Hepatocyte (in vitro differentiated cells): Measurements from ENCODE around the gene ZNF500. TPM values are rescaled to one million over a fixed set of nuclear protein-coding genes. Genes with fewer than 3 reads are reported as not detected.

Experiments
- DNase-seq: peaks from one replicate; pipeline ENCODE4 v3.0.0-alpha.2; 2016; ENCODE audit warnings: low spot score
- H2AFZ ChIP-seq: fragments of 200-600 bp; sonication (generic); 2 replicates; pipeline ENCODE4 v1.6.0; 2016; ENCODE audit warnings: antibody characterized with exemption, mild to moderate bottlenecking
- H3K27ac ChIP-seq: fragments of 200-600 bp; sonication (generic); 2 replicates; pipeline ENCODE4 v1.5.1; 2016; ENCODE audit warnings: mild to moderate bottlenecking
- H3K27me3 ChIP-seq: fragments of 200-600 bp; sonication (generic); 2 replicates; pipeline ENCODE4 v1.6.1; 2016
- H3K36me3 ChIP-seq: fragments of 200-600 bp; sonication (generic); replicated peaks from 2 replicates; pipeline ENCODE4 v1.5.1; 2016; ENCODE audit warnings: low read depth; ENCODE audit not compliant: insufficient read depth
- H3K4me1 ChIP-seq: fragments of 200-600 bp; sonication (generic); 2 replicates; pipeline ENCODE4 v1.5.1; 2016; ENCODE audit warnings: mild to moderate bottlenecking, moderate library complexity; ENCODE audit not compliant: insufficient read depth
- H3K4me2 ChIP-seq: fragments of 200-600 bp; sonication (generic); 2 replicates; pipeline ENCODE4 v1.6.0; 2016
- H3K4me3 ChIP-seq: fragments of 200-600 bp; sonication (generic); 2 replicates; pipeline ENCODE4 v1.5.1; 2016; ENCODE audit warnings: mild to moderate bottlenecking
- H3K79me2 ChIP-seq: fragments of 200-600 bp; sonication (generic); 2 replicates; pipeline ENCODE4 v1.6.0; 2017; ENCODE audit warnings: mild to moderate bottlenecking
- H3K9me2 ChIP-seq: fragments of 200-600 bp; sonication (generic); replicated peaks from 2 replicates; pipeline ENCODE4 v1.6.0; 2017; ENCODE audit warnings: mild to moderate bottlenecking; ENCODE audit not compliant: insufficient read depth
- H3K9me3 ChIP-seq: fragments of 200-600 bp; sonication (generic); 2 replicates; pipeline ENCODE4 v1.5.1; 2016; ENCODE audit warnings: low read depth, mild to moderate bottlenecking
- H4K20me1 ChIP-seq: fragments of 200-600 bp; sonication (generic); 2 replicates; pipeline ENCODE4 v1.6.0; 2016; ENCODE audit warnings: mild to moderate bottlenecking; ENCODE audit not compliant: insufficient read depth, poor library complexity, severe bottlenecking
- EZH2 ChIP-seq: fragments of 200-600 bp; sonication (generic); IDR thresholded peaks from 2 replicates; pipeline ENCODE4 v1.6.1; 2016; ENCODE audit warnings: antibody characterized with exemption, mild to moderate bottlenecking, borderline replicate concordance
- EZH2phosphoT487 ChIP-seq: fragments of 200-600 bp; sonication (generic); IDR thresholded peaks from one replicate; pipeline ENCODE4 v1.6.1; 2018; ENCODE audit warnings: antibody characterized with exemption, mild to moderate bottlenecking, low read depth, moderate library complexity; ENCODE audit not compliant: unreplicated experiment, severe bottlenecking
- WGBS: methylation state at CpG from one replicate; pipeline ENCODE4 v1.1.6; 2016; ENCODE audit warnings: low lambda C conversion rate; ENCODE audit errors: missing lambda C conversion rate; 5-methylcytosine and 5-hydroxymethylcytosine counted together
- polyA plus RNA-seq: library from polyadenylated mRNA; unstranded; fragments of >200 nt; fragmentation: Nextera tagmentation; extraction: Ambion mirVana; gene quantifications from 2 replicates; pipeline ENCODE4 v1.2.1, GENCODE V29; 2016
- total RNA-seq: library from RNA; depleted of rRNA; stranded (reverse); fragments of >200 nt; gene quantifications from 2 replicates; pipeline ENCODE4 v1.2.3, GENCODE V29; 2014
- TF ChIP-seq, protein P1 (sequence below): fragments of 200-600 bp; sonication (generic); IDR thresholded peaks from 2 replicates; pipeline ENCODE4 v1.5.1; 2016; ENCODE audit warnings: antibody characterized with exemption, mild to moderate bottlenecking; ENCODE audit not compliant: poor library complexity

Gene ZNF500
- total and polyA plus RNA-seq, 2 experiments from 2014 or later, result 10.4 to 10.6 TPM

DNA sequence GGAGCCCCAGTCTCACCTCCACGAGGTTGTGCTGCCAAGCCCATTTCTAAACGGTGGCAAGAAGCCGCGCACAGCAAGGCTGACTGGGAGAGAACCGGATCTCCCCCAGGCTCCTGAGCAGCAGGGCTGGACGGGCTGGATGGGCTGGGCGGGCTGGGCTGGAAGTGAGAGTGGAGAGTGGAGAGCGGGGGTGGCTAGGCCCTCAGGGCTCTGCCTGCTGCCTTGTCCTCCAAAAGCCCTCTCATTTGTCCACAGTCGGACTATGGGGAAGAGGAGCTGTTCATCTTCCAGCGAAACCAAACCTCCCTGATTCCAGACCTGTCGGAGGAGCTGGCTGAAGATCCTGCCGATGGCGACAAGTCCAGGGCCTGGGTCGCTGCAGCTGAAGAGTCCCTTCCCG, 29.4 kb downstream of the ZNF500 start:
- Histone ChIP-seq H4K20me1 (no peaks in the 10 kb centered on the region), H3K4me1 (peaks cover 5% of the 10 kb centered on the region), H3K9me2 (no peaks in the 10 kb centered on the region), H3K27ac (no peak overlapping the region), H3K27me3 (no peaks in the 10 kb centered on the region), H2AFZ (no peak overlapping the region), H3K4me3 (no peak overlapping the region), H3K4me2 (no peak overlapping the region), H3K36me3 (no peaks in the 10 kb centered on the region), H3K79me2 (peaks cover 10% of the 10 kb centered on the region), H3K9me3 (no peaks in the 10 kb centered on the region)
- TF ChIP-seq EZH2phosphoT487 (no peak), EZH2 (no peak)
- TF ChIP-seq, protein P1, sequence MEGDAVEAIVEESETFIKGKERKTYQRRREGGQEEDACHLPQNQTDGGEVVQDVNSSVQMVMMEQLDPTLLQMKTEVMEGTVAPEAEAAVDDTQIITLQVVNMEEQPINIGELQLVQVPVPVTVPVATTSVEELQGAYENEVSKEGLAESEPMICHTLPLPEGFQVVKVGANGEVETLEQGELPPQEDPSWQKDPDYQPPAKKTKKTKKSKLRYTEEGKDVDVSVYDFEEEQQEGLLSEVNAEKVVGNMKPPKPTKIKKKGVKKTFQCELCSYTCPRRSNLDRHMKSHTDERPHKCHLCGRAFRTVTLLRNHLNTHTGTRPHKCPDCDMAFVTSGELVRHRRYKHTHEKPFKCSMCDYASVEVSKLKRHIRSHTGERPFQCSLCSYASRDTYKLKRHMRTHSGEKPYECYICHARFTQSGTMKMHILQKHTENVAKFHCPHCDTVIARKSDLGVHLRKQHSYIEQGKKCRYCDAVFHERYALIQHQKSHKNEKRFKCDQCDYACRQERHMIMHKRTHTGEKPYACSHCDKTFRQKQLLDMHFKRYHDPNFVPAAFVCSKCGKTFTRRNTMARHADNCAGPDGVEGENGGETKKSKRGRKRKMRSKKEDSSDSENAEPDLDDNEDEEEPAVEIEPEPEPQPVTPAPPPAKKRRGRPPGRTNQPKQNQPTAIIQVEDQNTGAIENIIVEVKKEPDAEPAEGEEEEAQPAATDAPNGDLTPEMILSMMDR, result no peak
- 67% methylated on average over 14 of the region's 15 CpGs for WGBS
- DNase-seq, result no peak

DNA sequence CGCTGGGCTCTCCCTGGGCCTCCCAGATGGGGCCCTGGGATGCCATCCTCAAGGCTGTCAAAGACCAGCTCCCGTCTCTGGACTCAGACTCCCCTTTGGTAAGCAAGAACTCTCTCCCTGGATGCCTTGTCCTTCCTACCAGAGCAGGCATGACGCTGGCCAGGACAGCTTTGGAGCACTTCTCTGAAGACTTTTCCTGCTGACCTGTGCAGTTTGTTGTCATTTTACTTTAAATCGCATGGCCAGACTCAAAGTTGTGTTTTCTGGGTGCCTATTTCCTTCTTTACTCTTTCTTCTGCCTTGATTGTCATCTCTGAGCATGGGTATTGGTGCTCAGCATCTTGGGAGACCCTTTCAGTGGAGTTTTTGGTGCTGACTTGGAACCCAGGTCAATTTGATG, 30.4 kb downstream of the ZNF500 start:
- WGBS, result 81% methylated on average over 4 of the region's 4 CpGs
- H3K4me1 ChIP-seq, result peaks cover 5% of the 10 kb centered on the region
- no peaks in the 10 kb centered on the region for H3K27me3 ChIP-seq
- no peaks in the 10 kb centered on the region for H3K9me3 ChIP-seq
- no peak for TF ChIP-seq EZH2phosphoT487
- no peak for TF ChIP-seq EZH2
- TF ChIP-seq, protein P1, result no peak
- no peaks in the 10 kb centered on the region for H4K20me1 ChIP-seq
- no peaks in the 10 kb centered on the region for H3K36me3 ChIP-seq
- H3K27ac ChIP-seq, result no peak overlapping the region
- no peak overlapping the region for H3K4me3 ChIP-seq
- no peak overlapping the region for H3K4me2 ChIP-seq
- DNase-seq, result no peak
- no peaks in the 10 kb centered on the region for H3K9me2 ChIP-seq
- H3K79me2 ChIP-seq, result peaks cover 20% of the 10 kb centered on the region
- no peak overlapping the region for H2AFZ ChIP-seq

DNA sequence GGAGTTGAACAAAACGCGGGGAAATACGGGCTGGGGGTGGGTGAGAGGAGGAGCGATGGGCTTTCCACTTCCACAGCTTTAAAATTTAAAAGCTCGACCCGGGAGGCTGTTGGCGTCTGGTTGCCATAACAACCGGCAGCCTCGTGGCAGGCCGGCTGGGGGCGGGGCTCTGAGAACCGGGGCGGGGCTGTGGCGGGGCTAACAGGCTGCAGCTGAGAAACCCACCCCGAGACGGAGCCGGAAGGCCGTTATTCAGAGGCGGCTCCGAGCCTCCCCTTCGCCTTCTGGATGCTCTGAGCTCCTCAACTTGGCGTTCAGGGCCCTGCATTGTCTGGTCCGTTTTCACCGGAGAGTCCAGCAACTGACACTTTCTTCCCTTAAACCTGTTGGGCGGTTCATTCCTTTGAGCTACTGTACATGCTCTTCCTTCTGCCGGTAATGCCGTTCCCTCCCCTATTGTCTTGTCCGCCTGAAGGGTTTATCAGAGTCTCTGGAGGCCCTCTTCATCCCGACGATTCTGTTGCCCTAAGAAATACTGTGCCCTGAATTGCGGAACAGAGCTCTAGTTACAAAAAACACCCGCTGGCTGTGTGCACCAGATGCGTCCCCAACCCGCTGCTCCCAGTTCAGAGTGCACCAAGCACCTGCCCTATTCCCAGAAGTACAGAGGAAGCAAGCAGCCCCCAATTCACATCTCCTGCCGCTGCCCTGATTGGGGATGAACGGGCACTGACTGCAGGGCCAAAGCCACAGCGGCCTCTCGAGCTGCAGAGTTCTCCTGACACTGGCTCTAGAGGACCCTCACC, 32.0 kb downstream of the ZNF500 start:
- H3K36me3 ChIP-seq, result no peaks in the 10 kb centered on the region
- peak; percentile 95 for DNase-seq
- no peaks in the 10 kb centered on the region for H3K27me3 ChIP-seq
- peak overlapping the region; percentile 74 for H3K4me3 ChIP-seq
- peak overlapping the region; percentile 72 for H3K27ac ChIP-seq
- H3K4me2 ChIP-seq, result peak overlapping the region; percentile 92
- H3K4me1 ChIP-seq, result peaks cover 5% of the 10 kb centered on the region
- peaks cover 26% of the 10 kb centered on the region for H3K79me2 ChIP-seq
- peak overlapping the region; percentile 85 for H2AFZ ChIP-seq
- TF ChIP-seq EZH2phosphoT487, result no peak
- no peak for TF ChIP-seq EZH2
- TF ChIP-seq, protein P1, result no peak
- H3K9me2 ChIP-seq, result no peaks in the 10 kb centered on the region
- 12% methylated on average over 38 of the region's 38 CpGs for WGBS
- no peaks in the 10 kb centered on the region for H4K20me1 ChIP-seq
- H3K9me3 ChIP-seq, result no peaks in the 10 kb centered on the region
